Gastrocnemius medialis (tissue), 4 donors: Measurements from ENCODE around the gene LAMTOR1. TPM values are rescaled to one million over a fixed set of nuclear protein-coding genes. Genes with fewer than 3 reads are reported as not detected.

Experiments used
- ATAC-seq, 2 donors: fragments of 150-250 bp; one replicate each; pipeline ENCODE4 v1.9.1; 2016
- DNase-seq, 2 donors: peaks; one replicate each; pipeline ENCODE4 v3.0.0-alpha.2; 2019
- H3K27ac ChIP-seq, 4 donors: fragments of 200-600 bp; sonication (generic); 1 replicate in 1 of 4; 2 replicates in 3 of 4; pipeline ENCODE4 v1.5.1; 2016 to 2018; ENCODE audit warnings: mild to moderate bottlenecking in 2 of 4, moderate library complexity in 1 of 4
- H3K27me3 ChIP-seq, 3 donors: fragments of 200-600 bp; sonication (generic) in 2 of 3; 1 replicate in 1 of 3; 2 replicates in 2 of 3; pipeline versions ENCODE4 v1.5.1 to v1.6.0; 2016 to 2019; ENCODE audit warnings: mild to moderate bottlenecking in 1 of 3, moderate library complexity in 1 of 3
- H3K36me3 ChIP-seq, 2 donors: fragments of 200-600 bp; sonication (generic) in 1 of 2; one replicate each; pipeline ENCODE4 v1.5.1; 2017 to 2018
- H3K4me1 ChIP-seq, 2 donors: fragments of 200-600 bp; sonication (generic) in 1 of 2; one replicate each; pipeline ENCODE4 v1.5.1; 2016 to 2017; ENCODE audit warnings: mild to moderate bottlenecking in 2 of 2
- H3K4me3 ChIP-seq, 4 donors: fragments of 200-600 bp; sonication (generic) in 3 of 4; 1 replicate in 1 of 4; 2 replicates in 3 of 4; pipeline ENCODE4 v1.5.1; 2016 to 2019; ENCODE audit warnings: mild to moderate bottlenecking in 2 of 4
- H3K9me3 ChIP-seq, 3 donors: fragments of 200-600 bp; sonication (generic) in 2 of 3; 1 replicate in 1 of 3; 2 replicates in 2 of 3; pipeline ENCODE4 v1.5.1; 2016 to 2019
- CTCF ChIP-seq, 5 experiments: fragments of 450-650 bp in 3 of 5; fragments of 200-600 bp in 2 of 5; sonication (generic) in 2 of 5; IDR thresholded peaks in 4 of 5; conservative IDR thresholded peaks in 1 of 5; 1 replicate in 4 of 5; 2 replicates in 1 of 5; pipeline ENCODE4 v1.5.1; 2016 to 2019; ENCODE audit warnings: antibody characterized with exemption in 5 of 5, mild to moderate bottlenecking in 3 of 5, moderate library complexity in 3 of 5
- POLR2A ChIP-seq, 2 donors: fragments of 450-650 bp; IDR thresholded peaks; one replicate each; pipeline ENCODE4 v1.6.1; 2017; ENCODE audit warnings: antibody characterized with exemption in 2 of 2, mild to moderate bottlenecking in 2 of 2, moderate library complexity in 2 of 2
- in situ Hi-C, 4 donors: fragments of 200-750 bp; cut with MboI; loops; one replicate each; pipeline versions ENCODE4 v1.15.0 to v1.8.0; 2017; ENCODE audit warnings: low sequenced_read_pairs in 4 of 4
- intact Hi-C: fragments of 100-400 bp; cut with DNase I; formaldehyde crosslinking; loops from one replicate; pipeline ENCODE4 v1.15.1; 2023; ENCODE audit warnings: low total_unique reads
- microRNA-seq, 2 donors: library from miRNA; unstranded; fragments of <30 nt; microRNA quantifications; one replicate each; pipeline ENCODE4, GENCODE V29; 2016; ENCODE audit warnings: borderline replicate concordance in 2 of 2
- total RNA-seq, 4 donors: library from RNA; depleted of rRNA; stranded (reverse); fragments of >200 nt; gene quantifications; one replicate each; pipeline versions ENCODE4 v1.1.0 to v1.2.3, GENCODE V29; 2016

Gene LAMTOR1
- total RNA-seq, 4 donors from 2014 or later = 75.0 to 146 (median 104) TPM

DNA sequence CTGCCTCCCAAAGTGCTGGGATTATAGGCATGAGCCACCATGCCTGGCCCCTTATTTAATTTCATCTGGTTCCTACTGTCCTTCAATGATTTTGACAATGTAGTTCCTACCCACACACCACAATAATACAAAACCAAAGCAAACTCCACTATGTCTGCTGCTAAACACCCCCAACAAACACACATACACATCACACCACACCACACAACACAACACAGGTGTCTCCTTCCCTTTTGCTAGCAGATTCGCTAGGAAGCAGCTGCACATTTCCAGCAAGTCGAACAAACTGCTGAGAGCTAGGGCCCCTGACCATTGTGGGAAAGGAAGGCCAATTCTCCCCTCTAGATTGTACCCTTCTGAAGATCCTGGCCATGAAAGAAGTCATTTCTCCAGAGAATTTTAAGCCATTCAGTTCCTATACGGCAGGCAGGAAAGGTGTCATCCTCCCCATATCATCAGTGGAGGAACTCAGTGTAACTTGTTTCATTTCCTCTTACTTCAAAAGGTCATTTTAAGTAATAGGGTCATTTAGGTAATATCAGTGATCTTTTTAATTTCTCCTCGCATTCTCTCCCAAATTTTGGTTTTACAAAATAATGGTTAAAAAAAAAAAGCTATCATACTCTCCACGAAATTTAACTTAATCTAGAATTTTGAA is 41.2 kb downstream of the LAMTOR1 start:
- intact Hi-C loops = no loop called here
- H3K9me3 ChIP-seq = no peaks in the 10 kb centered on the region
- in situ Hi-C loops = no loop called here

GRCh38 chr11:72058416-72059034 is 44.6 kb downstream of the LAMTOR1 start:
- ATAC-seq = peak; percentile 95 to 98
- Histone ChIP-seq H3K4me3 (no peak overlapping the region), H3K9me3 (no peaks in the 10 kb centered on the region), H3K27ac (peak overlapping the region; percentile 39 to 70 (median 53)), H3K36me3 (no peaks in the 10 kb centered on the region), H3K4me1 (peaks cover 8 to 13% of the 10 kb centered on the region in 2 donors), H3K27me3 (no peaks in the 10 kb centered on the region)
- in situ Hi-C loops = no loop called here
- TF ChIP-seq POLR2A (IDR thresholded peaks at IDR 0.05) = no peak
- TF ChIP-seq CTCF (IDR thresholded peaks at IDR 0.05 in 4 of 5, conservative IDR thresholded peaks at IDR 0.05 in 1 of 5) = no peak
- intact Hi-C loops = no loop called here
- DNase-seq = peak; percentile 46 to 67

More for the DNA sequence above, 41.2 kb downstream of the LAMTOR1 start:
- Histone ChIP-seq H3K4me3 (no peak overlapping the region), H3K27me3 (no peaks in the 10 kb centered on the region), H3K27ac (no peak overlapping the region), H3K36me3 (no peaks in the 10 kb centered on the region), H3K4me1 (peaks cover 8 to 20% of the 10 kb centered on the region in 2 donors)
- DNase-seq (no peak), ATAC-seq (no peak)
- TF ChIP-seq POLR2A (IDR thresholded peaks at IDR 0.05) = no peak
- no peak for TF ChIP-seq CTCF (IDR thresholded peaks at IDR 0.05 in 4 of 5, conservative IDR thresholded peaks at IDR 0.05 in 1 of 5)

DNA sequence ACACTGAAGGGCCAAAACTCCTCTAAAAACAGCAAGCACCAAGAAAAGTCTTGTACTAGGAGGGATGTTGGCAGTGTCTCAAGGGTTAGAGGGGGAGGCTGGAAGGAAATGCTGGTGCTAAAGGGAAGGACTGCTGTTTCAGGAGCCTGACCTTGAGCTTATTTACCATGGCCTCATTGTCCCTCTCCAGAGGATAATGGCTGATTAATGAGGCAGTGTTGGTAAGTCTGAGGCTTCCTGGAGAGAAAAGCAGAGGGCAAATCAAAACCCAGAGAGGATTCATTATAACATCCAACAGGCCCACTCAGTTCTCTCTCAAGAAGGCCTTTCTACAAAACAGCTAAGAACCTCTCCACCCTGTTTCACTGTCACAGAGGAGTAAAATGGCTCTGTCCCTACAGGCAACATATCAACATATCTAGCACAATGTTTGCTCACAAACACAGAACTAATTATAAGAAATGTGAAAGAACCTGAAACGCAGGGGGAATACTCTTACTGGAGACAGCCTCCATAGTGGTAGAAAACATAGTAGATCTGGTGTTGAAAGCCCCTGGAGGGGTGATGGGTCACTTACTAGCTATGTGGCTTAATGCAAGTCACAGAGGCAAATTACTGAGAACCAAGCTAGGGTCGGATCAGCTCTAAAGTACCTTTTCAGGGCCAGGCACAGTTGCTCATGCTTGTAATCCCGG is 54.2 kb downstream of the LAMTOR1 start:
- Histone ChIP-seq H3K27ac (peak overlapping the region; percentile 6 to 54 (median 16)), H3K4me3 (no peak overlapping the region), H3K4me1 (no peaks in the 10 kb centered on the region), H3K27me3 (no peaks in the 10 kb centered on the region), H3K9me3 (no peaks in the 10 kb centered on the region), H3K36me3 (no peaks in the 10 kb centered on the region)
- intact Hi-C loops = no loop called here
- in situ Hi-C loops = no loop called here
- ATAC-seq = no peak
- no peak for DNase-seq
- TF ChIP-seq POLR2A (IDR thresholded peaks at IDR 0.05) (no peak), CTCF (IDR thresholded peaks at IDR 0.05 in 4 of 5, conservative IDR thresholded peaks at IDR 0.05 in 1 of 5) (no peak)

Small RNA genes within 50 kb of the gene (microRNA-seq; reads per million reads assigned to microRNA genes)
- gene MIR3165 = 0 to 1.2 reads per million in 2 donors

Other genes starting within 250 kb of the LAMTOR1 start
- not detected for gene DEFB131B, start 224.8 kb downstream of the LAMTOR1 start, total RNA-seq
- 10 to 100 TPM in 1 of 4 donors, 1 to 10 TPM in 2, under 1 TPM in 1; 0.75 to 15.9 (median 2.2) TPM for gene XNDC1N, start 174.7 kb downstream of the LAMTOR1 start, total RNA-seq
- gene RNF121, start 174.3 kb downstream of the LAMTOR1 start, total RNA-seq = 10 to 100 TPM; 25.0 to 35.5 (median 26.7) TPM
- gene IL18BP, start 104.4 kb downstream of the LAMTOR1 start, total RNA-seq = 1 to 10 TPM in 3 of 4 donors, under 1 TPM in 1; 0.91 to 3.0 (median 2.5) TPM
- 100 to 1,000 TPM; 163 to 272 (median 202) TPM for gene NUMA1, start 22.8 kb downstream of the LAMTOR1 start, total RNA-seq
- 1 to 10 TPM; 3.6 to 9.5 (median 5.3) TPM for gene LRRC51, start 22.4 kb downstream of the LAMTOR1 start, total RNA-seq
- not detected for gene TOMT, start 2.6 kb upstream of the LAMTOR1 start, total RNA-seq
- gene ANAPC15, start 9.4 kb upstream of the LAMTOR1 start, total RNA-seq = 10 to 100 TPM; 21.2 to 39.3 (median 32.4) TPM
- gene FOLR3, start 32.4 kb upstream of the LAMTOR1 start, total RNA-seq = 1 to 10 TPM in 1 of 4 donors, not detected in 3; 1.1 TPM
- gene FOLR1, start 88.8 kb upstream of the LAMTOR1 start, total RNA-seq = not detected
- gene FOLR2, start 113.5 kb upstream of the LAMTOR1 start, total RNA-seq = 10 to 100 TPM in 3 of 4 donors, 1 to 10 TPM in 1; 7.5 to 14.6 (median 13.0) TPM
- gene INPPL1, start 121.5 kb upstream of the LAMTOR1 start, total RNA-seq = 100 to 1,000 TPM in 3 of 4 donors, 10 to 100 TPM in 1; 75.6 to 112 (median 107) TPM
- gene PHOX2A, start 140.9 kb upstream of the LAMTOR1 start, total RNA-seq = not detected